HG03354 (cell line): ENCODE data around the gene SPATS2.

ENCODE experiments used
- ATAC-seq: cut with Tn5 transposase; IDR thresholded peaks from one replicate; pipeline ENCODE4 v1.9.1; 2021; ENCODE audit warnings: mild to moderate bottlenecking; ENCODE audit not compliant: unreplicated experiment, poor library complexity, severe bottlenecking

The SPATS2 gene

DNA sequence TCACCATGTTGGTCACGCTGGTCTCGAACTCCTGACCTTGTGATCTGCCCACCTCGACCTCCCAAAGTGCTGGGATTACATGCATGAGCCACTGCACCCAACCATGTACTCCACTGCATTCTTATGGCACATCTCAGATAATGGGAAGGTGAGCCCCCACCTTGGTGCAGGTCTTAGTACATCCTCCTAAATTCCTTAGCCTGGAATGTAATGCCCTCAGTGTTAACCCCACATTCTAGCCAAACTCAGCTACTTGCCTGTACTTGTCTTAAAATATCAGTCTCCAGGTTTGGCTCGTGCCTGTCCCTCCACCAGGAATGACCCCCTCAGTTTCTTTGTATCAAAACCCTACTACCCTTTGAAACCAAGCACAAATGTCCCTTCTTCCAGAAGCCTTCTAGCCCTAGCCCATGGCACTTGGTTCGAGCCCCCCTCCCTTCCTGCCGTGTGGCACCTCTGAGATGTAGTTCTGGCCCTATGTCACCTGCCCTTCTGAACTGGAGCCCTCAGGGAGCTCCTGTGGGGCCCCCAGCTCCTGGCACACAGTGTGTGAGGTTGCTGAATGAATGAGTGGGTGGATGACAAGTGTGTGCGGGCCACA lies 179.9 kb downstream of the SPATS2 start:
- ATAC-seq, result no peak

DNA sequence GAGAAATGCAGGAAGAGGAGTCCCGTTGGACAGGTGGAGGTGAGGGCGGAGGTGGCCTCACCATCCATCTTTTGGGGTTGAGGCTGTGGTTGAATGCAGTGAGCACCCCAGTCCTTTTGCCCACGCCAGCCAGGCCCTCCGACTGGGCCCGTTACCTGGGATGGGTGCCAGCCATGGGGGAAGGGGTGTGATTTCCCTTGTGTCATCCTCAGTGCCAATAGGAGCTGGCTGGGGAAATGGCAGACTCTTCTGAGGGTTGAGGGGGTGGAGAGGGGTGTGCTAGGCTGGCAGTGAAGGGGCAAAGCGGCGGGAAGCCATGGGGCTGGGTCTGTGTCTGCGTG lies 181.2 kb downstream of the SPATS2 start:
- ATAC-seq, result no peak

DNA sequence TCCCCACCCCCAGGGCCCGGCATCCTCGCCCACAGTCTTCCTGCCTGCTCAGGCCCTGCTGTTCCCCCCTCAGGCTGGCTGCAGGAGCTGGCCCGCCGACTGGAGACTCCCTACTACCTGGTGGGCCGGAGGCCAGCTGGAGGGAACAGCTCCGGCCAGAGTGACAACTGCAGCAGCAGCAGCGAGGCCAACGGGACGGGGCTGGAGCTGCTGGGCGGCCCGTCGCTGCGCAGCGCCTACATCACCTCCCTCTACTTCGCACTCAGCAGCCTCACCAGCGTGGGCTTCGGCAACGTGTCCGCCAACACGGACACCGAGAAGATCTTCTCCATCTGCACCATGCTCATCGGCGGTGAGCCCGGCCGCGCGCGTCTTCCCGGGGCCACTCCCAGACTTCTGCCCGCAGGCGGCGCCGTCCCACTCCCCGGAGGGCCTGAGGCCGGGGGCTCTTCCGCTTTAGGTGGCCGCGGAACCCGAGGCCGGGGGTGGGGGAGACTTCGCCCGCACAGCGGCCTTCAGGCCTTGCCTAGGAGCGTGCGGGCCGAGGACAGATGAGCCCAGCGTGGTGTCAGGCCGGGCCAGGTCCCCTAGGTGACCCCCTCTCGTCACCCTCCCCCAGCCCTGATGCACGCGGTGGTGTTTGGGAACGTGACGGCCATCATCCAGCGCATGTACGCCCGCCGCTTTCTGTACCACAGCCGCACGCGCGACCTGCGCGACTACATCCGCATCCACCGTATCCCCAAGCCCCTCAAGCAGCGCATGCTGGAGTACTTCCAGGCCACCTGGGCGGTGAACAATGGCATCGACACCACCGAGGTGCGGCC lies 181.8 kb downstream of the SPATS2 start:
- ATAC-seq, result no peak

DNA sequence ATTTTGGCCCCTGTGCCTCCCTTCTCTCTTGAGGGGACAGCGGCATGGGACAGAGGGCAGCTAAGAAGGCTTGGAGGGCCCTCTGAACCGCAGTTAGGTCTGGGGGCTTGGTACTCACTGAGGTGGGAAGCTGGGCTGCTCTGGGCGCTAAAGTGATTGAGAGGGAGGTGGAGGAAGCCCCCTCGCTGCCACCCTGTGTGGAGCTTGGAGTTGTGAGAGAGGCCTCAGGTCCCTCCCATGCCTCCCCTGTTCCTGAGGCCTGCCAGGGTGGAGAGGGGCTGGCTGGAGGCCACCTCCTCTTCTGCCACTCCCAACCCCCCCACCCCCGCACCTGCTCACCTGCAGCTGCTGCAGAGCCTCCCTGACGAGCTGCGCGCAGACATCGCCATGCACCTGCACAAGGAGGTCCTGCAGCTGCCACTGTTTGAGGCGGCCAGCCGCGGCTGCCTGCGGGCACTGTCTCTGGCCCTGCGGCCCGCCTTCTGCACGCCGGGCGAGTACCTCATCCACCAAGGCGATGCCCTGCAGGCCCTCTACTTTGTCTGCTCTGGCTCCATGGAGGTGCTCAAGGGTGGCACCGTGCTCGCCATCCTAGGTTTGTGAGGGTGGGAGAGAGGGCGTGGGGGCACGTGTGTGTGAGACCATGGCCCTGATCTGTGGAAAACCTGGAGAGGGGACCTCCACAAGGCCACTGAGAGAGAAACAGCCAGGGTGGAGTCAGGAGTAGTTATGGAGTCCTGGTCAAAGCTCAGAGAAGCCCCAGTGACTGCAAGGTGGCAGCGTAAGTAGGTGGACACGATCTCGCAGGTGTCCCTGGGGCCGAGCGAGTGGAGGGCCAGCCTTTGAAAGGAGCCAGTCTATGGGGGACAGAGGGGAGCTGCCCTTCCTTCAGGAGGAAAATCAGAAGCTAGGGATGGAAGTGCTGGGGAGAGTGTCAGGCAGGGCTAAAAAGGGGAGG lies 182.8 kb downstream of the SPATS2 start:
- ATAC-seq, result no peak

DNA sequence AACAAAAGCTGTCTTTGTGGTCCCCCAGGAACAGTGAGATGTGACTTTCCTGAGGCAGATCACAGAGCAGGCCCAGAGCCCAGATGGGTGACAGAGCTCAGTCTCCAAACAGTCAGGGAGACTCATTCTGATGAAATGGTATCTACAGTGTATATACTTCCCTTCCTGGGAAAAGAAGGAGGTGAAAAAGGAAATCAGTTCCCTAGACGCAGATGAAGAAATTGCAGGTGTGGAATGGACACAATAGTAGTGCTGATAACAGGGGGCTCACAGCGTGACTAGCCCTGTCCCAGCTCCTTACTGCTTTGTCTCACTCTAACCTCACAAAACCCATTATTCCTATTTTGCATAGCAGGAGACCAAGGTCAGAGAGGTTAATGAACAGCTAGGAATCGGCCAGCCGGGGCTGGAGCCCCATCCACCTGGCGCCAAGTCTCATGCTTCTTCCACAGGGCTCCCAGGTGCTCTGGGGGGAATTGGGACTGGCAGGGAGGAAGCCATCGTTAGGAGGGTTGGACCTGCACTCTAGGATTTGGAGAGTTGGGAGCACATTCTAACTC lies 183.5 kb downstream of the SPATS2 start:
- ATAC-seq, result no peak

DNA sequence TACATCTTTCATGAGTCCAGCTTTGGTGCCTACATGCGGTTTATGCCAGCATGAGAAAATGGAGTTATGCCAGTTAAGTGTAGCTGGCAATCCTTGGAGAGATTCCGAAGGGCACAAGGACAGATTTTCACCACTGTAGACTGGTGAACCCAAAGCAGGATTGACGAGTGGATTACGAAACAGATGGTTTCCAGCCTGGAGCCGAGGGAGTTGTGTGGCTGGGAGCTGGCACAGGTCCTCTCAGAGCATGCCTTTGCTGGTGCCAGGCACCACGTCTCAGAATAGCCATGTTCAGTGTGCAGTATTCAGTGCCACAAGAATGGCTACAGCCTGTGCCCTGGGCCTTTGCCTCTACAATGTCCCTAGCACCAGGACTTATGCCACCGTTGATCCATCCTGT lies 184.8 kb downstream of the SPATS2 start:
- no peak for ATAC-seq

DNA sequence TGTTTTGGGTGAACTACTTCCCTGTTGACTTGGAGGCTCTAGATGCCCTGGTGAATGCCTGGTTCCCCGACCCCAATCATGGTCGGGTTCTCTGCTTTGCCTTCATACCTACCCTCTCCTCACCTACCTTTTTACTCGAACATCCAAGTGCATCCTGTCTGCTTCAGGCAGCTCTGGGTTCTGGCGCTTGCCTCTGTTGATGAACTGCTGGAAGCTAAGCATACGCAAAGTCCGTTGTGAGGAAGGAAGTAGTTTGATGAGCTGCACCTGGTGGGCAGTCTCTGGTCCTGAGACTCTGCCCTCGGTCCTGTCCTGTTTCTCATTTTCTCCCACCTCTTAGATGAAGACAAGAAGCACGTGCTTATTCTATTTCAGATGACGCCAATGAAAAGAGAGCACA lies 185.2 kb downstream of the SPATS2 start:
- ATAC-seq, result no peak

DNA sequence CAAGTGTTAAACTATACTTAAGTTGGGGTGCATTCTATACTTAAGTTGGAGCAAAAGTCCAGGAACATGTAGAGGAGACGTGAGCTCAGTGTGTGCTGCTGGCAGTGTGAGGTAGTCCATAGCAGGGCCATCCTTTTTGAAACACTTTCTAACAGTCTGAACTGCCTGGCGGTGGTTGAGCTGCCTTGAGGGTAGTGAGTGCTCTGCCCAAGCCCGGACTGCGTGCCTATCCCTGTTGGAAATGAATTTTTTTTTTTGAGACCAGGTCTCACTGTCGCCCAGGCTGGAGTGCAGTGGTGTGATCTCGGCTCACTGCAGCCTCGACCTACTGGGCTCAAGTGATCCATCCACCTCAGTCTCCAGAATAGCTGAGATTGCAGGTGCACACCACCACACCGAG lies 185.6 kb downstream of the SPATS2 start:
- ATAC-seq, result no peak

DNA sequence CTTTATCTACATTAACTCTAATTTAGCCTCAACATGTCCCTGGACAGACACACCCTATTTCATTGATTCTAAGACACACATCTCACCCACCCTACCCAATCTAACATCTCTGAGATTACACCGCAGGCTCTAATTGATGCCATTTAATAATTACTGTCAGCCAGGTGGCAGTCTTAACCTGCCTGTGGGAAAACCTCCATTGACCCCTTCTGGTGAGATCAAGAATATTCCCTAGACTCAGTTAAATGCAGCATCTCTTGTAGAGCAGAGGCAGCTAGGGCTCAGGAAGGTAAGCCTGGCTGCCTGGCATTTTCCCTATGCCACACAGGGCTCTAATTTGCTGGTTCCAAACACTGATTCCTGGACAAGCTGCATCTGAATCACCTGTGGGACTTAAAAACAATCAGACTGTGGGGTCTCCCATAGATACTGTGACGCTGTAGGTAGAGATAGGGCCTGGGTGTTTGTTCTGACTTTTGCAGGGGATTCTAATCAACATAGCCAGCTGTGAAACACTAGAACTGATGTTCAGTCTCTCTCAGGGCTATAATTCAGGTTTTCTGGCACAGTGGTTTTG lies 186.3 kb downstream of the SPATS2 start:
- no peak for ATAC-seq

DNA sequence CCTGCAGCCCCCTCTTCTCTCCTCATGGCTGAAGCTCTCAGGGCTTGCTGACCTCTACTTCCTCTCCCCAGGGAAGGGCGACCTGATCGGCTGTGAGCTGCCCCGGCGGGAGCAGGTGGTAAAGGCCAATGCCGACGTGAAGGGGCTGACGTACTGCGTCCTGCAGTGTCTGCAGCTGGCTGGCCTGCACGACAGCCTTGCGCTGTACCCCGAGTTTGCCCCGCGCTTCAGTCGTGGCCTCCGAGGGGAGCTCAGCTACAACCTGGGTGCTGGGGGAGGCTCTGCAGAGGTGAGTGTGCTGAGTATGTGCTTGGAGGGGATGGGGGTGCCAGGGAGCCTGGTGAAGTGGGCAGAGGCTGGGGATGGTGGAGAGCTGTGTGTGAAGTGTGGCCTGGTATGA lies 187.0 kb downstream of the SPATS2 start:
- no peak for ATAC-seq

DNA sequence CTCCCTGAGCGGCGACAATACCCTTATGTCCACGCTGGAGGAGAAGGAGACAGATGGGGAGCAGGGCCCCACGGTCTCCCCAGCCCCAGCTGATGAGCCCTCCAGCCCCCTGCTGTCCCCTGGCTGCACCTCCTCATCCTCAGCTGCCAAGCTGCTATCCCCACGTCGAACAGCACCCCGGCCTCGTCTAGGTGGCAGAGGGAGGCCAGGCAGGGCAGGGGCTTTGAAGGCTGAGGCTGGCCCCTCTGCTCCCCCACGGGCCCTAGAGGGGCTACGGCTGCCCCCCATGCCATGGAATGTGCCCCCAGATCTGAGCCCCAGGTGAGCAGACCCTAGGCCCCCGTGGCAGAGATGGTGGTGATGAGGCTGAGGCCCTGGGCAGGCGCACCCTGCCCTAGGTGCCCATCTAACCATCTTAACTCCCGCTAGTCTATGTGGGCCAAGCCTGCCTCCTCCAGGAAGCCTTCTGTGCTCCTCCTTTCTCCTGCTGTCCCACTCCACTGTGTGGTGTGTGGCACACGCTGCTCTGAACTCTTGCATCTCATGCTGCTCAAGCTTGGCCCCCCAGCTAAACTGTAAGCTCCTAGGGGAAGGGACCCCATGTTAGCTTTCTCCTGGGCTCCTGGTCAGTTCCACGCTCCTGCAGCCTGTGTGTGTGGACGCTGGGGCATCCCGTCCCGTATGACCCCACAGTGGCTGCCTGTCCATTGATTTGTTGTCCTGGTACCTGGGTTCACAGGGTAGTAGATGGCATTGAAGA lies 188.5 kb downstream of the SPATS2 start:
- no peak for ATAC-seq

DNA sequence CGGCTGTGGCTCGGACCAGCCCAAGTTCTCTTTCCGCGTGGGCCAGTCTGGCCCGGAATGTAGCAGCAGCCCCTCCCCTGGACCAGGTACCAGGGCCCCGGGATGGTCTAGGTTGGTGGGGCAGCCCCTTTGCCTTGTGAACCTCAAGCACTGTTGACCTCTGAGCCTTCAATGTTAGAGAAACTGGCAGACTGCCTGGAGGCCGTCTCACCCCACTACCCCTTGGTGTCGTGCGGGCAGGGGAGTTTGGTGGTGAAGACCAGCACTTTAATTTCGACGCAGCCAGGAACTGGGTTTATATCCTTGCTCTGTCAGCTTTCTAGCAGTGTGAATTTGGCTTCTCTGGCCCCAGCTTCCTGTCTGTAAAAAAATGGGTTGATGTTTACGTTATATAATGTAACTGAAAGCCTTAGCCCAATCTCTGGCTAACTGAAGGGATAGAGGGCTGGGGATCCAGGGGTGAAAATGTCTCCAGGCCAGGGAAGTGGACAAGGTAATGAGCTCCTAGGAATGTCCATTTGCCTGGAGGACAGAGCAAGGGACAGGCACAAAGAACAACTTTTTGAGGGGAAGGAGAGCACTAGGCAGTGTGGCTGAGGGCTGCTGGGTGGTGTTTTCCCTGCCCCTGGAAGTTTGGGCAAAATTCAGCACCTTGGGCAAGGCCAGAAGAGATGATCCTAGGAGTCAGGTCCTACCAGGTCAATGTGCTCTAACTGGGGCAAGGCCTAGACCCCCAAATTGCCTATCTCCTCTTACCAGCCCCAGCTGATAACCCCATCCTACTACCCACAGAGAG lies 189.3 kb downstream of the SPATS2 start:
- ATAC-seq, result no peak

DNA sequence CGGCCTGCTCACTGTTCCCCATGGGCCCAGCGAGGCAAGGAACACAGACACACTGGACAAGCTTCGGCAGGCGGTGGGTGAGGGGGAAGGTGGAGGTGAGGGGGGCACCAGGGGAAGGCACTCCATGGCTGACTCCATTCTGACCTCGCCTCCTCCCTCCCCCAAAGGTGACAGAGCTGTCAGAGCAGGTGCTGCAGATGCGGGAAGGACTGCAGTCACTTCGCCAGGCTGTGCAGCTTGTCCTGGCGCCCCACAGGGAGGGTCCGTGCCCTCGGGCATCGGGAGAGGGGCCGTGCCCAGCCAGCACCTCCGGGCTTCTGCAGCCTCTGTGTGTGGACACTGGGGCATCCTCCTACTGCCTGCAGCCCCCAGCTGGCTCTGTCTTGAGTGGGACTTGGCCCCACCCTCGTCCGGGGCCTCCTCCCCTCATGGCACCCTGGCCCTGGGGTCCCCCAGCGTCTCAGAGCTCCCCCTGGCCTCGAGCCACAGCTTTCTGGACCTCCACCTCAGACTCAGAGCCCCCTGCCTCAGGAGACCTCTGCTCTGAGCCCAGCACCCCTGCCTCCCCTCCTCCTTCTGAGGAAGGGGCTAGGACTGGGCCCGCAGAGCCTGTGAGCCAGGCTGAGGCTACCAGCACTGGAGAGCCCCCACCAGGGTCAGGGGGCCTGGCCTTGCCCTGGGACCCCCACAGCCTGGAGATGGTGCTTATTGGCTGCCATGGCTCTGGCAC lies 190.1 kb downstream of the SPATS2 start:
- ATAC-seq, result no peak

DNA sequence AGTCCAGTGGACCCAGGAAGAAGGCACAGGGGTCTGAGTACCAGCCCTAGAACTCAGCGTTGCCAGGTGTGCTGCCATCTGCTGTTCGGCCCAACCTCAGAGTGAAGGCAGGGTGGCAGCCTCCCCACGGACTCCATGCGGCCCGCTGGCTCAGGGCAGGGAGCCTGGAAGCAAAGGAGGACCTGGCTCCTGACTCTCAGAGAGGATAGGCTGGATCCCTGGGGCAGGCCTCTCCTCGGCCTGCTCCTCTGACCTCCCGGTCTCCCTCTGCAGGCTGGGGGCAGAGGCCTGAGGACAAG lies 190.6 kb downstream of the SPATS2 start:
- ATAC-seq, result no peak

DNA sequence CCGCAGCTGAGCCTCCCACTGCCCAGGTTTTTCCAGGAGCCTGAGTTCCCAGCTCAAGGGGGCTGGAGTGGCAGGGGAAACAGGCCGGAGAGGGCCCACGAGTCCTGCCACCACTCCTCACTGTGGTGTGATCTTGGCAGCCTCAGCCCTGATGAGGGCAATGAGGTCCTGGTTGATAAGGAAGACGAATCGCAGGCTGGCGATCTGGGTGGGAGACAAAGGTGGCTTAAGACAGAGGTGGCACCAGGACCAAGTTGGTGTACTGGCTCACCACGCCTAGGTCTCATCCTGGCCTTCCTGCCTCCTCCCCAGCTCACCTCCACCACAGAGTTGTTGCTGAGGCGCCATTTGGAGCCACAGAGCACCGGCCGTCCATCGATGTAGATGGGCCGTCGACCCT lies 191.3 kb downstream of the SPATS2 start:
- no peak for ATAC-seq

DNA sequence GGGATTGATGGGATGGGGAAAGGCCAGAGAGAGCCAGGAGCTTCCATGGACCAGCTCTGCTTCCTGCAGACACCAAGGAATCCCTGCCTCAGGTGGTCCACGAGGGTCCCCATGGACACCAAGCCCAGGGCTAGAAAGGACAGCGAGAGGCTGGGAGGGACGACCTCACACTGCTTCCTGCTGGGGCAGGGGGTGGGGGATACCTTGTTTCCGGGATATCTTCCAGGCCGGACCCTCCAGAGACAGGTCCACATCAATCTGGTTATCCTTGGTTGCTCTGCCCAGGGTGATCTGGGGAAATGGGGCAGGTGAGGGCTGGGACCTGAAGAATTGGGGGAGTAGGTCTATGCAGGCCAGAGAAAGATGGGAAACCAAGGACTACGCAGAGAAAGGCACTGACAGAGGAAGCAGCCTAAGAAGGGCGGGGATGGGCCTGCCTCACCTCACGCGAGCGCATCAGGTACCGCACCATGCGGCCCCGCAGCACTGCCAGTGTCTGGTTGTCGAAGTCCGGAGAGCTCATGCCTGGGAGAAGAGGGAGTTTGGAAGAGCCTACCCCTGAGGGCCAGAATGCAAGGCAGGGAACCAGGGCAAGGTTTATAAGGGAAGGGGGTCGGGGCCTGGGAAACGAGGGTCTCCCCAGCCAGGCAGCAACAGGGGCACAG lies 191.9 kb downstream of the SPATS2 start:
- no peak for ATAC-seq

DNA sequence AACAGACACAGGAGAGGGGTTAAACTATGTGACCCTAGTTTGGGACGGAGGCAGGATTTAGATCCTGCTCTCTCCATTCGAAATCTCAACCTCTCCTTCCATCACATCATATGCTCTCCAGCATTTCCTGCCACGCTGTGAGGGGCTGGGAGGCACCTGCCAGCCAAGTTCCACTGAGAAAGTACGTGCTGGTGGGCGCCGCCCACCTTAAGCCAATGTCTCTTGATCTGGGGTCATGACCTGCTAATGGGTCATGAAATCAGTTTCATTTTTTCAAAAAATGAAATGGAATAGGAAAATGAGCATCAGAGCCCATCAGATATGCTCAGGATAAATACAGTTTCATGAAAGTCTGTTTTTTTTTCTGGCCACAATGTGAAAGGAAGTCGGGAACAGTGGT lies 193.4 kb downstream of the SPATS2 start:
- no peak for ATAC-seq

DNA sequence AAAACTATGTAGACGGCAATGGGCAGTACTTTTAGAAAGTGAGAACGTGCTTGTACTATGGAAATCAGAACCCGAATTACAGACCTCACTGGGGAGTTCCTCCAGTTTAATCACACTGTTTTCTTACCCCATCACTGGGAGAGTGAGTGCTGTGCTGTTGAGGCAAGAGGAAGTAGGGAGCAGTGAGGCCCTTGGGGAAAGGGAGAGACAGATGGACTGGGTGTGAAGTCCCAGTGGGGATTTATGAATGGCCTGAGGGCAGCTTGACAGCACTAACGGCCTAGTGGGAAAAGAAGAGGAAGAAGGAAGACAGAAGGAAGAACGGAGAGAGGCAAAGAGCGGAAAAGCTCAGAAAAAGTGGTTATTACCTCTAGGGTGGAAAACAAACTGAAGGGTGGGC lies 195.0 kb downstream of the SPATS2 start:
- no peak for ATAC-seq
